ENCODE results near the gene TP73.

TP73 gene

GRCh38 chr1:3731583-3732433 is 79.5 kb downstream of the TP73 start:
- no peak for FAIRE-seq

- no peak for FAIRE-seq
Observed at GRCh38 chr1:3732434-3733093, 80.2 kb downstream of the TP73 start.

GRCh38 chr1:3733094-3733882 is 81.0 kb downstream of the TP73 start:
- no peak for FAIRE-seq

- FAIRE-seq: no peak
Observed at GRCh38 chr1:3733883-3734589, 81.7 kb downstream of the TP73 start.

- FAIRE-seq: no peak
Observed at GRCh38 chr1:3734602-3735001, 82.3 kb downstream of the TP73 start.

GRCh38 chr1:3735027-3735681 is 82.8 kb downstream of the TP73 start:
- no peak for FAIRE-seq

GRCh38 chr1:3735688-3736087 is 83.4 kb downstream of the TP73 start:
- FAIRE-seq: no peak

GRCh38 chr1:3736131-3736561 is 83.8 kb downstream of the TP73 start:
- FAIRE-seq: no peak

GRCh38 chr1:3736708-3737107 is 84.4 kb downstream of the TP73 start:
- no peak for FAIRE-seq

- FAIRE-seq: no peak
Observed at GRCh38 chr1:3738943-3739342, 86.6 kb downstream of the TP73 start.

- FAIRE-seq: no peak
Observed at GRCh38 chr1:3740042-3740441, 87.7 kb downstream of the TP73 start.

- FAIRE-seq: no peak
Observed at GRCh38 chr1:3740752-3741151, 88.4 kb downstream of the TP73 start.

- no peak for FAIRE-seq
Observed at GRCh38 chr1:3741566-3742438, 89.5 kb downstream of the TP73 start.

- no peak for FAIRE-seq
Observed at GRCh38 chr1:3742439-3743298, 90.4 kb downstream of the TP73 start.

GRCh38 chr1:3743421-3743820 is 91.1 kb downstream of the TP73 start:
- FAIRE-seq: no peak

- FAIRE-seq: no peak
Observed at GRCh38 chr1:3743826-3744225, 91.5 kb downstream of the TP73 start.

GRCh38 chr1:3744646-3745045 is 92.3 kb downstream of the TP73 start:
- FAIRE-seq: no peak

- no peak for FAIRE-seq
Observed at GRCh38 chr1:3745071-3745470, 92.8 kb downstream of the TP73 start.

- FAIRE-seq: no peak
Observed at GRCh38 chr1:3745590-3746381, 93.5 kb downstream of the TP73 start.
